Keratinocyte (primary cell): ENCODE data around the gene PRKCZ. TPM values are rescaled to one million over a fixed set of nuclear protein-coding genes. Genes with fewer than 3 reads are reported as not detected.

Experiments
- DNase-seq: peaks from one replicate; pipeline ENCODE4 v3.0.0-alpha.2; 2011; ENCODE audit warnings: low read depth, missing footprints, low spot score
- FAIRE-seq: peaks from 2 replicates; lab custom pipeline; 2011; peaks lifted over from hg19 to GRCh38; lab: Jason Lieb, UNC
- H2AFZ ChIP-seq: 2 replicates; pipeline ENCODE4 v1.6.0; 2012; ENCODE audit warnings: low read length, control low read depth, inconsistent platforms; ENCODE audit not compliant: control insufficient read depth
- H3K27ac ChIP-seq: 2 replicates; pipeline ENCODE4 v1.5.1; 2011; ENCODE audit warnings: low read length; ENCODE audit not compliant: control insufficient read depth, insufficient read depth
- H3K27me3 ChIP-seq: 3 replicates; pipeline ENCODE4 v1.6.0; 2011; ENCODE audit warnings: low read length; ENCODE audit not compliant: control insufficient read depth, insufficient read depth; ENCODE audit errors: extremely low read depth
- H3K36me3 ChIP-seq, 2 experiments: 2 replicates in 1 of 2; 3 replicates in 1 of 2; pipeline ENCODE4 v1.5.1; 2011; ENCODE audit warnings: low read length in 2 of 2, mild to moderate bottlenecking in 1 of 2; ENCODE audit not compliant: control insufficient read depth in 2 of 2, insufficient read depth in 2 of 2; ENCODE audit errors: extremely low read depth in 1 of 2
- H3K4me1 ChIP-seq: 3 replicates; pipeline ENCODE4 v1.5.1; 2011; ENCODE audit warnings: low read length; ENCODE audit not compliant: control insufficient read depth, insufficient read depth; ENCODE audit errors: extremely low read depth
- H3K4me2 ChIP-seq: 3 replicates; pipeline ENCODE4 v1.6.0; 2011; ENCODE audit warnings: low read depth, low read length; ENCODE audit not compliant: control insufficient read depth, insufficient read depth; ENCODE audit errors: extremely low read depth
- H3K4me3 ChIP-seq, 3 experiments: fragments of 200-600 bp in 1 of 3; sonication (generic) in 1 of 3; 2 replicates in 2 of 3; 3 replicates in 1 of 3; pipeline ENCODE4 v1.5.1; 2011 to 2016; ENCODE audit warnings: low read length in 3 of 3, mild to moderate bottlenecking in 3 of 3, control low read depth in 2 of 3, inconsistent platforms in 1 of 3, low read depth in 1 of 3, mixed read lengths in 1 of 3, mixed run types in 1 of 3, moderate library complexity in 1 of 3; ENCODE audit not compliant: control insufficient read depth in 2 of 3, insufficient read depth in 2 of 3; ENCODE audit errors: extremely low read depth in 1 of 3
- H3K79me2 ChIP-seq: 2 replicates; pipeline ENCODE4 v1.6.0; 2012; ENCODE audit warnings: low read length; ENCODE audit not compliant: control insufficient read depth, insufficient read depth
- H3K9ac ChIP-seq: 3 replicates; pipeline ENCODE4 v1.6.0; 2011; ENCODE audit warnings: low read length; ENCODE audit not compliant: control insufficient read depth, insufficient read depth; ENCODE audit errors: extremely low read depth
- H3K9me1 ChIP-seq: 3 replicates; pipeline ENCODE4 v1.6.0; 2011; ENCODE audit warnings: low read length; ENCODE audit not compliant: control insufficient read depth, insufficient read depth; ENCODE audit errors: extremely low read depth
- H3K9me3 ChIP-seq: 2 replicates; pipeline ENCODE4 v1.5.1; 2012; ENCODE audit warnings: low read depth, low read length; ENCODE audit not compliant: control insufficient read depth
- H4K20me1 ChIP-seq: 3 replicates; pipeline ENCODE4 v1.6.0; 2011; ENCODE audit warnings: low read length; ENCODE audit not compliant: control insufficient read depth, insufficient read depth; ENCODE audit errors: extremely low read depth
- CTCF ChIP-seq, 3 experiments: IDR thresholded peaks in 1 of 3; conservative IDR thresholded peaks in 1 of 3; optimal IDR thresholded peaks in 1 of 3; 2 replicates in 2 of 3; 3 replicates in 1 of 3; pipeline versions ENCODE3 to v1.5.1; 2011; ENCODE audit warnings: low read length in 3 of 3, mild to moderate bottlenecking in 3 of 3, moderate library complexity in 2 of 3, control low read depth in 1 of 3, inconsistent platforms in 1 of 3; ENCODE audit not compliant: insufficient read depth in 2 of 3; ENCODE audit errors: extremely low read depth in 1 of 3
- EZH2 ChIP-seq: IDR thresholded peaks from one replicate; pipeline ENCODE4 v1.6.1; 2012; ENCODE audit warnings: inconsistent platforms, mild to moderate bottlenecking, low read length, moderate library complexity
- dilution Hi-C: fragments of 300-500 bp; cut with MboI; formaldehyde crosslinking; loops from one replicate; pipeline ENCODE4 v1.7.0; 2020; ENCODE audit warnings: low sequenced_read_pairs; ENCODE audit not compliant: extremely low pct_ligation_motif_present
- polyA plus RNA-seq, 5 experiments: library from polyadenylated mRNA; depleted of rRNA in 3 of 5; stranded (reverse) in 3 of 5; stranded (forward) in 1 of 5; unstranded in 1 of 5; fragments of >200 nt; gene quantifications; 1 replicate in 1 of 5; 2 replicates in 3 of 5; 3 replicates in 1 of 5; pipeline versions ENCODE4 v1.2.1 to v1.2.3, GENCODE V29; 2011 to 2012; ENCODE audit warnings: missing spikeins in 2 of 5, low read depth in 1 of 5, low replicate concordance in 1 of 5

Gene PRKCZ
- polyA plus RNA-seq, 1 donor (not counting 4 experiments of a cell fraction or from before 2014, with no cell fraction given): 36.3 TPM

- peak overlapping the region in 2 of 3 experiments; percentile 20 to 36 for H3K4me3 ChIP-seq
- H3K9me1 ChIP-seq: no peaks in the 10 kb centered on the region
- H3K36me3 ChIP-seq: no peaks in the 10 kb centered on the region
- DNase-seq (no peak), FAIRE-seq (peak; percentile 59)
- H2AFZ ChIP-seq: peak overlapping the region; percentile 84
- no peaks in the 10 kb centered on the region for H3K79me2 ChIP-seq
- no peak for TF ChIP-seq EZH2
- TF ChIP-seq CTCF (optimal IDR thresholded peaks at IDR 0.05 in 1 of 3, IDR thresholded peaks at IDR 0.05 in 1 of 3, conservative IDR thresholded peaks at IDR 0.05 in 1 of 3; ENCODE audit: extremely low read depth in 1 of 3, insufficient read depth in 2 of 3, low read length in 3 of 3): peak; percentile 22 to 58 (median 44)
- peak overlapping the region; percentile 74 for H3K27ac ChIP-seq
- H3K9ac ChIP-seq: peak overlapping the region; percentile 72
- peaks cover 45% of the 10 kb centered on the region for H3K4me1 ChIP-seq
- no peaks in the 10 kb centered on the region for H4K20me1 ChIP-seq
- H3K9me3 ChIP-seq: no peaks in the 10 kb centered on the region
- H3K4me2 ChIP-seq: peak overlapping the region; percentile 63
- no peaks in the 10 kb centered on the region for H3K27me3 ChIP-seq
- dilution Hi-C loops: no loop called here
Observed at GRCh38 chr1:2212532-2213491, 162.6 kb downstream of the PRKCZ start.

GRCh38 chr1:2213576-2214505 is 163.6 kb downstream of the PRKCZ start:
- H4K20me1 ChIP-seq: no peaks in the 10 kb centered on the region
- no peaks in the 10 kb centered on the region for H3K9me3 ChIP-seq
- H3K27me3 ChIP-seq: no peaks in the 10 kb centered on the region
- FAIRE-seq (no peak), DNase-seq (no peak)
- peak overlapping the region; percentile 84 for H2AFZ ChIP-seq
- peak overlapping the region; percentile 72 for H3K9ac ChIP-seq
- no peaks in the 10 kb centered on the region for H3K9me1 ChIP-seq
- peak overlapping the region in 1 of 3 experiments; percentile 36 for H3K4me3 ChIP-seq
- TF ChIP-seq CTCF (optimal IDR thresholded peaks at IDR 0.05 in 1 of 3, IDR thresholded peaks at IDR 0.05 in 1 of 3, conservative IDR thresholded peaks at IDR 0.05 in 1 of 3; ENCODE audit: extremely low read depth in 1 of 3, insufficient read depth in 2 of 3, low read length in 3 of 3) (no peak), EZH2 (no peak)
- peaks cover 35% of the 10 kb centered on the region for H3K4me1 ChIP-seq
- peak overlapping the region; percentile 74 for H3K27ac ChIP-seq
- peak overlapping the region; percentile 63 for H3K4me2 ChIP-seq
- no peaks in the 10 kb centered on the region for H3K36me3 ChIP-seq
- dilution Hi-C loops: no loop called here
- no peaks in the 10 kb centered on the region for H3K79me2 ChIP-seq
